ENCODE data around the gene MGMT. TPM values are rescaled to one million over a fixed set of nuclear protein-coding genes. Genes with fewer than 3 reads are reported as not detected.

Gene MGMT
- total and polyA plus RNA-seq, 4 donors, result 28.2 to 79.1 (median 46.0) TPM

GRCh38 chr10:129697463-129698247 lies 230.6 kb downstream of the MGMT start:
- H3K36me3 ChIP-seq (ENCODE audit: control insufficient read depth in 4 of 4, insufficient read depth in 3 of 4, low read depth in 1 of 4, low read length in 3 of 4), result peaks cover 0 to 4% (median 1%) of the 10 kb centered on the region in 4 donors
- H3K27me3 ChIP-seq (ENCODE audit: control insufficient read depth in 4 of 4, insufficient read depth in 4 of 4, low read length in 3 of 4), result no peaks in the 10 kb centered on the region
- no peak overlapping the region for H3K4me3 ChIP-seq (ENCODE audit: low read depth in 1 of 3, low read length in 3 of 3)
- WGBS, result 96% methylated on average over 15 of the region's 15 CpGs
- DNase-seq (ENCODE audit: low spot score), result no peak
- no peak overlapping the region for H3K27ac ChIP-seq (ENCODE audit: low read depth in 1 of 2, low read length in 2 of 2)
- TF ChIP-seq EGR1 (IDR thresholded peaks at IDR 0.05; ENCODE audit: low read depth in 2 of 2), result no peak
- TF ChIP-seq REST (IDR thresholded peaks at IDR 0.05), result no peak
- TF ChIP-seq RAD21 (IDR thresholded peaks at IDR 0.05), result no peak
- TF ChIP-seq NR2F2 (IDR thresholded peaks at IDR 0.05), result no peak
- no peak for TF ChIP-seq FOXA2 (IDR thresholded peaks at IDR 0.05)
- TF ChIP-seq MAX (IDR thresholded peaks at IDR 0.05), result no peak
- no peak for TF ChIP-seq GABPA (IDR thresholded peaks at IDR 0.05 in 1 of 2, conservative IDR thresholded peaks at IDR 0.05 in 1 of 2)
- TF ChIP-seq JUND (IDR thresholded peaks at IDR 0.05), result no peak
- TF ChIP-seq YY1 (IDR thresholded peaks at IDR 0.05), result no peak
- no peak for TF ChIP-seq HNF4G (IDR thresholded peaks at IDR 0.05)
- no peak for TF ChIP-seq HNF4A (conservative IDR thresholded peaks at IDR 0.05)
- no peak for TF ChIP-seq TAF1 (conservative IDR thresholded peaks at IDR 0.05)
- TF ChIP-seq CTCF (IDR thresholded peaks at IDR 0.05; ENCODE audit: low read depth, low read length, missing input control), result no peak
- TF ChIP-seq SP1 (IDR thresholded peaks at IDR 0.05), result no peak
- no peak for TF ChIP-seq FOXA1 (IDR thresholded peaks at IDR 0.05)
- no peak for TF ChIP-seq ZBTB33 (IDR thresholded peaks at IDR 0.05)
- TF ChIP-seq ATF3 (IDR thresholded peaks at IDR 0.05), result no peak
- TF ChIP-seq RXRA (IDR thresholded peaks at IDR 0.05), result no peak
- H3K9me3 ChIP-seq (ENCODE audit: control insufficient read depth in 4 of 4, low read length in 3 of 4), result no peaks in the 10 kb centered on the region
- peaks cover 2 to 14% (median 10%) of the 10 kb centered on the region in 4 donors for H3K4me1 ChIP-seq (ENCODE audit: control insufficient read depth in 4 of 4, insufficient read depth in 4 of 4, low read length in 3 of 4)
- no peak overlapping the region for H3K9ac ChIP-seq (ENCODE audit: low read depth in 1 of 2, low read length in 2 of 2)

All from liver (tissue), 9 donors.